C4-2B (cell line): ENCODE measurements around the gene PRICKLE2.

Source experiments
- CTCF ChIP-seq: fragments of 450-650 bp; conservative IDR thresholded peaks from 2 replicates; pipeline ENCODE4 v1.5.1; 2017; ENCODE audit warnings: mild to moderate bottlenecking
- ZFX ChIP-seq: fragments of 450-650 bp; IDR thresholded peaks from 2 replicates; pipeline ENCODE4 v1.6.1; 2017

DNA sequence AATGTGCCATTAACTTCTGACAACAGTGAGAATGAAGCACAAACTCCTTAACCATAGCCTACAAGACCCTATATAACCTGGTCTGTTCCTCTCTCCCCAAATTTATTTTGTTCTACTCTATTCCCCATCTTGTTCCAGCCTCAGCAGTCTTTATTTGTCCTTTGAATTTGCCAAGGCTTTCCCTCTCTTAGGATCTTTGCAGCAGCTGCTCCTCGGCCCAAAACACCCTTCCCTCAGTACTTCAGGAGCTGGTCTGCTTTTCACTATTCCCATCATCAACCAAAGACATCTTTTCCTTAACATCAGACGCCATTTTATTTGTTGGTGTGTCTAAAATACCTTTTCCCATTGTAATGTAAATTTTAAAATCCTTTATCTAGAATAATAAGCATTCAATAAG lies 10.2 kb downstream of the PRICKLE2 start:
- TF ChIP-seq CTCF (no peak), ZFX (no peak)
